Loucy (cell line): Measurements from ENCODE around the gene PKD2L1.

Source experiments
- H2AFZ ChIP-seq: fragments of 200-600 bp; sonication (generic); 2 replicates; pipeline ENCODE4 v1.6.0; 2016; ENCODE audit warnings: antibody characterized with exemption, mild to moderate bottlenecking, low read length, moderate library complexity
- H3F3A ChIP-seq: fragments of 200-600 bp; 2 replicates; pipeline ENCODE4 v1.6.0; 2016; ENCODE audit warnings: antibody characterized with exemption, low read depth, mild to moderate bottlenecking
- H3K27me3 ChIP-seq: fragments of 200-600 bp; sonication (generic); 2 replicates; pipeline ENCODE4 v1.6.1; 2014; ENCODE audit warnings: low read length, mild to moderate bottlenecking; ENCODE audit not compliant: insufficient read depth, poor library complexity, severe bottlenecking
- H3K36me3 ChIP-seq: fragments of 200-600 bp; sonication (generic); 2 replicates; pipeline ENCODE4 v1.6.1; 2016; ENCODE audit warnings: low read length; ENCODE audit not compliant: insufficient read depth
- H3K4me1 ChIP-seq: fragments of 200-600 bp; sonication (generic); 2 replicates; pipeline ENCODE4 v1.5.1; 2014; ENCODE audit warnings: low read length, mild to moderate bottlenecking; ENCODE audit not compliant: insufficient read depth, poor library complexity, severe bottlenecking
- H3K4me2 ChIP-seq: fragments of 200-600 bp; sonication (generic); 2 replicates; pipeline ENCODE4 v1.6.0; 2014; ENCODE audit warnings: antibody characterized with exemption, low read length, low read depth, mild to moderate bottlenecking; ENCODE audit not compliant: poor library complexity, severe bottlenecking
- H3K4me3 ChIP-seq: fragments of 200-600 bp; sonication (generic); 2 replicates; pipeline ENCODE4 v1.5.1; 2014; ENCODE audit warnings: low read length, mild to moderate bottlenecking, mixed read lengths; ENCODE audit not compliant: poor library complexity, severe bottlenecking
- H3K79me2 ChIP-seq: fragments of 200-600 bp; sonication (generic); 2 replicates; pipeline ENCODE4 v1.6.1; 2014; ENCODE audit warnings: low read length; ENCODE audit not compliant: insufficient read depth
- H3K9ac ChIP-seq: fragments of 200-600 bp; sonication (generic); 2 replicates; pipeline ENCODE4 v1.6.0; 2014; ENCODE audit warnings: mild to moderate bottlenecking, low read depth, low read length, moderate library complexity; ENCODE audit not compliant: poor library complexity, severe bottlenecking
- H3K9me2 ChIP-seq: fragments of 200-600 bp; sonication (generic); replicated peaks from 2 replicates; pipeline ENCODE4 v1.6.1; 2016; ENCODE audit warnings: low read depth, low read length, mixed read lengths
- H3K9me3 ChIP-seq: fragments of 200-600 bp; sonication (generic); 2 replicates; pipeline ENCODE4 v1.6.1; 2014; ENCODE audit warnings: mild to moderate bottlenecking, antibody characterized with exemption, low read length, low read depth; ENCODE audit not compliant: insufficient read depth
- H4K20me1 ChIP-seq: fragments of 200-600 bp; sonication (generic); 2 replicates; pipeline ENCODE4 v1.6.0; 2014; ENCODE audit warnings: antibody characterized with exemption, low read length, mild to moderate bottlenecking; ENCODE audit not compliant: insufficient read depth, poor library complexity, severe bottlenecking
- EZH2phosphoT487 ChIP-seq: fragments of 200-600 bp; IDR thresholded peaks from 2 replicates; pipeline ENCODE4 v1.6.1; 2018; ENCODE audit warnings: antibody characterized with exemption, mild to moderate bottlenecking, moderate library complexity, borderline replicate concordance
- TF ChIP-seq, protein P1 (sequence below): fragments of 200-600 bp; sonication (generic); conservative IDR thresholded peaks from 2 replicates; pipeline ENCODE4 v1.5.1; 2014; ENCODE audit warnings: mild to moderate bottlenecking, antibody characterized with exemption, low read length

PKD2L1 gene

DNA sequence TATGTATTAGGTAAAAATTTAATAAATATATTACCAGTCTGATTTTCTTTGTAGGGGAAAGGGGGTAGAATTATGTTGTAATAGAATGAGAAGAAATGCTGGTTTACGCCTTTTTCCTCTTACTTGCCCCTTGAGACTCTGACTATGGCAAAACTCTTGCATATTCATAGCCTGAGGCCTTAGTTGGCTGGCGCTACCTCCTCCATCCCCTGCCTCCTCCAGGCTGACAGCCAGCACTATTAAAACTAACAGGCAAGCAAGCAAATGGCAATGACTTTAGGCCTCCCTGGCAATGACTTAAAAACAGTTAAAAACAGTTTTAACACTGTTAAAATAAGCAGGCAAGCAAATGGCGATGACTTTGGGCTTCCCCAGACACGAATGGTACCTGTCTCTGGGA, 14.4 kb downstream of the PKD2L1 start:
- Histone ChIP-seq H3K9me2 (no peaks in the 10 kb centered on the region), H3K4me1 (no peaks in the 10 kb centered on the region), H3K27me3 (no peaks in the 10 kb centered on the region), H3F3A (no peaks in the 10 kb centered on the region), H3K4me3 (no peak overlapping the region), H4K20me1 (no peaks in the 10 kb centered on the region), H2AFZ (no peak overlapping the region), H3K4me2 (no peak overlapping the region), H3K9ac (no peak overlapping the region), H3K9me3 (no peaks in the 10 kb centered on the region), H3K79me2 (no peaks in the 10 kb centered on the region), H3K36me3 (no peaks in the 10 kb centered on the region)
- TF ChIP-seq EZH2phosphoT487, result no peak
- TF ChIP-seq, protein P1, sequence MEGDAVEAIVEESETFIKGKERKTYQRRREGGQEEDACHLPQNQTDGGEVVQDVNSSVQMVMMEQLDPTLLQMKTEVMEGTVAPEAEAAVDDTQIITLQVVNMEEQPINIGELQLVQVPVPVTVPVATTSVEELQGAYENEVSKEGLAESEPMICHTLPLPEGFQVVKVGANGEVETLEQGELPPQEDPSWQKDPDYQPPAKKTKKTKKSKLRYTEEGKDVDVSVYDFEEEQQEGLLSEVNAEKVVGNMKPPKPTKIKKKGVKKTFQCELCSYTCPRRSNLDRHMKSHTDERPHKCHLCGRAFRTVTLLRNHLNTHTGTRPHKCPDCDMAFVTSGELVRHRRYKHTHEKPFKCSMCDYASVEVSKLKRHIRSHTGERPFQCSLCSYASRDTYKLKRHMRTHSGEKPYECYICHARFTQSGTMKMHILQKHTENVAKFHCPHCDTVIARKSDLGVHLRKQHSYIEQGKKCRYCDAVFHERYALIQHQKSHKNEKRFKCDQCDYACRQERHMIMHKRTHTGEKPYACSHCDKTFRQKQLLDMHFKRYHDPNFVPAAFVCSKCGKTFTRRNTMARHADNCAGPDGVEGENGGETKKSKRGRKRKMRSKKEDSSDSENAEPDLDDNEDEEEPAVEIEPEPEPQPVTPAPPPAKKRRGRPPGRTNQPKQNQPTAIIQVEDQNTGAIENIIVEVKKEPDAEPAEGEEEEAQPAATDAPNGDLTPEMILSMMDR, result no peak

DNA sequence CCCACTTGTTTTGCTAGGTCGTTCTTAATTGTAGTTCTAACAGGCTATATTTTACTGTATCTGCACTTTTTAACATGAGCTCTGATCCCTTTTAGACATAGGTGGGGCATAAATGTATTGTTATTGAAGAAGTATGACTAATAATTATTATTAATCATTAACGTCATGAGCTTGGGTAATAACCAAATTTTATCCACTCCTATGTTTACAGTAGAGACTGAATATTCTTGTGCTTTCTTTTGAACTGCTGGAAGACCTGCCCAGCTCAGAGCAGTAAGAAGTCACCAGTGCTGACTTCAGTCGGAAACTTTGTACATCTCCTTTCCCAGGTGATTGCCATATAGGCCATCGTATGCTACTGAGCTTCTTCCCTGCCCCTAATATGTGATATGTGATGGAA, 18.7 kb downstream of the PKD2L1 start:
- no peak overlapping the region for H3K9ac ChIP-seq
- no peaks in the 10 kb centered on the region for H3K9me2 ChIP-seq
- TF ChIP-seq, protein P1, result no peak
- no peak for TF ChIP-seq EZH2phosphoT487
- H3K36me3 ChIP-seq, result no peaks in the 10 kb centered on the region
- H3K79me2 ChIP-seq, result no peaks in the 10 kb centered on the region
- no peaks in the 10 kb centered on the region for H4K20me1 ChIP-seq
- H3K4me3 ChIP-seq, result no peak overlapping the region
- H3K9me3 ChIP-seq, result no peaks in the 10 kb centered on the region
- no peak overlapping the region for H3K4me2 ChIP-seq
- H3K4me1 ChIP-seq, result no peaks in the 10 kb centered on the region
- H2AFZ ChIP-seq, result no peak overlapping the region
- no peaks in the 10 kb centered on the region for H3F3A ChIP-seq
- peaks cover 5% of the 10 kb centered on the region for H3K27me3 ChIP-seq

DNA sequence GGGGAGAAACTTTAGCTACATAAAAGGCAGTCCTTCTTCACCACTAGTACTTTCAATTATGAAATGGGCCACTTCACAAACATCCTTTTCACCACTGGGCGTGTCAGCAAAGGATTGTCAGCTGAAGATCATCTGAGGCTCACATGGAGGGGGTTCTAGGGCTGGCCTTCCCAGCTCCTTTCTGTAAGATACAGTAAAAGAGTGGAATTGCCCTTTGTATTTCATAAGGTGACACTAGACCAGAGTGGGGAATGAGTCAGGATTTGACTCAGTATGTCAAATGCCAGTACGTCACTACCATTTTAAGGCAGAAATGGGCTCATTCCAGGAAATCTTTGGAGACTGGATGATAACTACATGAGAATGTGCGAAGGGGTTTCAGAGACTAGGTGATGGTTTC, 22.3 kb downstream of the PKD2L1 start:
- Histone ChIP-seq H3K9ac (no peak overlapping the region), H3K4me2 (no peak overlapping the region), H2AFZ (no peak overlapping the region), H3K4me1 (no peaks in the 10 kb centered on the region), H4K20me1 (no peaks in the 10 kb centered on the region), H3K36me3 (no peaks in the 10 kb centered on the region), H3K27me3 (peaks cover 5% of the 10 kb centered on the region), H3K79me2 (no peaks in the 10 kb centered on the region), H3K9me3 (no peaks in the 10 kb centered on the region), H3K4me3 (no peak overlapping the region), H3F3A (no peaks in the 10 kb centered on the region), H3K9me2 (no peaks in the 10 kb centered on the region)
- TF ChIP-seq, protein P1, result no peak
- TF ChIP-seq EZH2phosphoT487, result no peak
